Testis (tissue), 3 donors: Measurements from ENCODE around the gene VSX1. TPM values are rescaled to one million over a fixed set of nuclear protein-coding genes. Genes with fewer than 3 reads are reported as not detected.

Experiments used
- DNase-seq: peaks from one replicate; pipeline ENCODE4 v3.0.0-alpha.2; 2019
- H3K27ac ChIP-seq, 2 donors: fragments of 200-600 bp; sonication (generic); one replicate each; pipeline ENCODE4 v1.5.1; 2019
- H3K27me3 ChIP-seq: fragments of 200-600 bp; sonication (generic); one replicate; pipeline ENCODE4 v1.5.1; 2019
- H3K36me3 ChIP-seq: fragments of 200-600 bp; sonication (generic); one replicate; pipeline ENCODE4 v1.5.1; 2017; ENCODE audit warnings: low read depth; ENCODE audit errors: missing control alignments
- H3K4me1 ChIP-seq: fragments of 200-600 bp; sonication (generic); one replicate; pipeline ENCODE4 v1.5.1; 2019
- H3K4me3 ChIP-seq, 2 donors: fragments of 200-600 bp; sonication (generic); one replicate each; pipeline ENCODE4 v1.5.1; 2017 to 2019
- H3K9me3 ChIP-seq: fragments of 200-600 bp; sonication (generic); one replicate; pipeline ENCODE4 v1.5.1; 2017
- CTCF ChIP-seq, 3 experiments: fragments of 450-650 bp in 2 of 3; fragments of 200-600 bp in 1 of 3; sonication (generic) in 1 of 3; IDR thresholded peaks; one replicate each; pipeline ENCODE4 v1.5.1; 2016 to 2019; ENCODE audit warnings: antibody characterized with exemption in 3 of 3, mild to moderate bottlenecking in 2 of 3, moderate library complexity in 1 of 3
- POLR2A ChIP-seq: fragments of 450-650 bp; IDR thresholded peaks from one replicate; pipeline ENCODE4 v1.6.1; 2017; ENCODE audit warnings: antibody characterized with exemption, mild to moderate bottlenecking, moderate library complexity
- WGBS, 2 donors: methylation state at CpG; one replicate each; pipeline ENCODE4 v1.1.5; 2018; 5-methylcytosine and 5-hydroxymethylcytosine counted together
- intact Hi-C: fragments of 100-400 bp; cut with DNase I; formaldehyde crosslinking; loops from one replicate; pipeline ENCODE4 v1.15.1; 2023; ENCODE audit warnings: low total_unique reads
- polyA plus RNA-seq: library from polyadenylated mRNA; stranded (reverse); fragments of 350-450 nt; fragmentation: Illumina TruSeq; extraction: RNeasy Lipid Tissue Mini Kit (QIAGEN cat#74804); gene quantifications from one replicate; pipeline ENCODE4 v1.2.3, GENCODE V29; 2014; ENCODE audit warnings: low read depth, low replicate concordance; ENCODE audit not compliant: insufficient read depth
- total RNA-seq, 2 donors: library from RNA; depleted of rRNA; stranded (reverse); fragments of >200 nt; gene quantifications; one replicate each; pipeline ENCODE4 v1.2.3, GENCODE V29; 2016

Gene VSX1
- total and polyA plus RNA-seq, 3 donors from 2014 or later = 0.16 to 0.38 (median 0.37) TPM

- intact Hi-C loops = no loop called here
- H3K27me3 ChIP-seq = no peaks in the 10 kb centered on the region
- H3K36me3 ChIP-seq = no peaks in the 10 kb centered on the region
- 94 to 97% methylated on average over 3 to 4 of the region's 4 CpGs for WGBS, 2 donors
- peaks cover 31% of the 10 kb centered on the region for H3K4me1 ChIP-seq
- TF ChIP-seq CTCF (IDR thresholded peaks at IDR 0.05) (no peak), POLR2A (no peak)
- no peak for DNase-seq
- peak overlapping the region in 1 of 2 donors; percentile 19 for H3K27ac ChIP-seq
- no peak overlapping the region for H3K4me3 ChIP-seq
- no peaks in the 10 kb centered on the region for H3K9me3 ChIP-seq
Observed at GRCh38 chr20:25025986-25026605, 55.8 kb downstream of the VSX1 start.

Other genes starting within 250 kb of the VSX1 start
- under 1 TPM in 1 of 2 donors, not detected in 1; 0.56 TPM for gene CST7, start 132.9 kb downstream of the VSX1 start, total RNA-seq
- gene CST7, start 132.9 kb downstream of the VSX1 start, polyA plus RNA-seq = 4.1 TPM
- gene APMAP, start 89.4 kb downstream of the VSX1 start, total RNA-seq = 100 to 1,000 TPM in 1 of 2 donors, 10 to 100 TPM in 1; 92.3 to 105 TPM
- 135 TPM for gene APMAP, start 89.4 kb downstream of the VSX1 start, polyA plus RNA-seq
- 100 to 1,000 TPM; 162 to 184 TPM for gene ACSS1, start 24.0 kb downstream of the VSX1 start, total RNA-seq
- 61.5 TPM for gene ACSS1, start 24.0 kb downstream of the VSX1 start, polyA plus RNA-seq
- gene ENTPD6, start 113.6 kb upstream of the VSX1 start, total RNA-seq = 100 to 1,000 TPM; 157 to 204 TPM
- gene ENTPD6, start 113.6 kb upstream of the VSX1 start, polyA plus RNA-seq = 80.7 TPM
- gene PYGB, start 165.9 kb upstream of the VSX1 start, total RNA-seq = 10 to 100 TPM; 91.5 TPM
- gene PYGB, start 165.9 kb upstream of the VSX1 start, polyA plus RNA-seq = 50.8 TPM